Erythroblast (primary cell): Measurements from ENCODE around the gene NUP50.

Source experiments
- GATA1 ChIP-seq: IDR thresholded peaks from 2 replicates; pipeline ENCODE4 v1.6.1; 2011; ENCODE audit warnings: low read depth, mild to moderate bottlenecking, control low read depth, low read length, moderate library complexity
- POLR2A ChIP-seq: IDR thresholded peaks from 2 replicates; pipeline ENCODE4 v1.6.1; 2011; ENCODE audit warnings: mild to moderate bottlenecking, low read length

DNA sequence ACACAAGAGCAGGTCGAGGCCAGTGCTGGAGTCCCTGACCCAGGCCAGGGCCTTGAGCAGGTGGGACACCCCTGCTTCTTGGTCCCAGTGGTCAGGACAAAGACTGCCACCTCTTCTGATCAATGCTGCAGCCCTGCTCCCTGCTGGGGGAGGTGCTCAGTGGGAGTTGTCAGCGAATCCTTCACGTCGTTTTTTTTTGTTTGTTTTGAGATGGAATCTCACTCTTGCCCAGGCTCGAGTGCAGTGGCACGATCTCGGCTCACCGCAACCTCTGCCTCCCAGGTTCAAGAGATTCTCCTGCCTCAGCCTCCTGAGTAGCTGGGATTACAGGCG is 34.7 kb downstream of the NUP50 start:
- no peak for TF ChIP-seq POLR2A
- no peak for TF ChIP-seq GATA1
